Esophagus squamous epithelium (tissue), 4 donors: Measurements from ENCODE around the gene RNU6-9.

ENCODE experiments used
- CTCF ChIP-seq, 6 experiments: fragments of 450-650 bp in 4 of 6; fragments of 200-600 bp in 2 of 6; sonication (generic) in 2 of 6; IDR thresholded peaks; one replicate each; pipeline ENCODE4 v1.5.1; 2016 to 2019; ENCODE audit warnings: antibody characterized with exemption in 6 of 6, mild to moderate bottlenecking in 4 of 6, moderate library complexity in 4 of 6
- POLR2A ChIP-seq, 4 donors: fragments of 450-650 bp; IDR thresholded peaks; one replicate each; pipeline ENCODE4 v1.6.1; 2017; ENCODE audit warnings: antibody characterized with exemption in 4 of 4, mild to moderate bottlenecking in 4 of 4, moderate library complexity in 3 of 4

GRCh38 chr19:888581-889385 lies 4.5 kb upstream of the RNU6-9 start:
- TF ChIP-seq POLR2A (IDR thresholded peaks at IDR 0.05) (no peak), CTCF (IDR thresholded peaks at IDR 0.05) (no peak)
